GM19463 (cell line): ENCODE results near the gene SHQ1.

Experiments
- ATAC-seq: cut with Tn5 transposase; IDR thresholded peaks from one replicate; pipeline ENCODE4 v1.9.1; 2021; ENCODE audit warnings: mild to moderate bottlenecking, moderate library complexity; ENCODE audit not compliant: unreplicated experiment

Gene SHQ1

DNA sequence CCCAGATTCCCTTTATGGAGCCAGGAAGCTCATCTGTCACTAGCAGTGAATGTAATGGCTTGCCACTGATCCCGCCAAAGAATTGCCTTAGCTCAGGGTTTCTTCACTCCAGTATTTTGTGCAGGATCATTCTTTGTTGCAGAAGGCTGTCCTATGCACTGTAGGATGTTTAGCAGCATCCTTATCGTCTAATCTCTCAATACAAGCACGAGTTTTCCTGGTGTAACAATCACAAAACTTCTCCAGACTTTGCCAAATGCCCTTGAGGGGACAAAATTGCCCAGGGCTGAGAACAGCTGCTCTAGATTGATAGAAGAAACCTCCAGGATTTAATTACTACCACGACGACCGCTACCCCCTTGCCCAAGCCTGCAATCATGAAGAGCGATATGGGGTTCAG, 6.8 kb upstream of the SHQ1 start:
- ATAC-seq = no peak

DNA sequence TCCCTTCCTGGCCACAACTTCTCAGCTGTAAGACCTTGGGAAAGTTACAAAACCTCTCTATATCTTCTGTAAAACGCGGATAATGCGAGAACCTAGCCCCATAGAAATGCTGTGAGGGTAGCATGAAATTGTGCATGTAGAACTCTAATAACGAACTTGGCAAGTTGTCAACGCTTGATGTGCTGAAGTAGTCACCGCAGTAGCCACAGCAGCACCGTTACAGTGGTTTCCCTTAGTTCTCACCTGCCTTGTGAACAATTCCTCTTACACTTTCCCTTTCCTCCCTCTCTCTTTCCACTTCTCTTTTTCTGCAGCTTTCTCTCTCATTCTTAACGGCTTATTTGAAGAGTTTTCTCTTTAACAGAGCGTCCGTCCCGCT, 447 bp upstream of the SHQ1 start:
- ATAC-seq = peak; percentile 41

DNA sequence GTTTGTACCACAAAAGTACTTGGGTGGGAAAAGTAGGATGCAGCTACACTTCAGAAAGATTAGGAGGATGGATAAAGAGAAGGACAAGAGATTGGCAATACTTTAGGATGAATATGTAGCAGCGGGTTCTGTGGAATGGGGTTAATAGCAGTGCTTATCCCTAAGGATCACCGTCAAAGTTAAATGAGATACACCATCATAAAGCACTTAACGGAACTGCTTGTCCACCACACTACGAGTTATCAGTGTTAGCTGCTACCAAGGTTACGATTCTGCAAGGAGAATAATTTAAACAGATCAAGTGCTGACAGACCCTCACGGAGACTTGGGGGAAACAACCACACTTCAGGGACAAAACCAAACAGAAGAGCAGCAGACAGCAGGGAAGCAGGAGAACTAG, 963 bp downstream of the SHQ1 start:
- ATAC-seq = no peak

DNA sequence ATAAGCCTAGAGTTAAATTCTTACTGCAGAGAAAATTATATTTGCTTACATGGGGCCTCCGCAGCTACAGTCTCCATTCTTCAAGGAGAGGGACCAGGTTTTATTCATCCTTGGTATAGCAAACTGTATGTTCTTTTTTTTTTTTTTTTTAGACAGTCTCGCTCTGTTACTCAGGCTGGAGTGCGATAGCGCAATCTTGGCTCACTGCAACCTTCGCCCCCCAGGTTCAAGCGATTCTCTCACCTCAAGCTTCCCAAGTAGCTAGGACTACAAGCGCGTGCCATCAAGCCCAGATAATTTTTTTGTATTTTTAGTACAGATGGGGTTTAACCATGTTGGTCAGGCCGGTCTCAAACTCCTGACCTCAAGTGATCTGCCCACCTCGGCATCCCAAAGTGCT, 2.1 kb downstream of the SHQ1 start:
- ATAC-seq = no peak

DNA sequence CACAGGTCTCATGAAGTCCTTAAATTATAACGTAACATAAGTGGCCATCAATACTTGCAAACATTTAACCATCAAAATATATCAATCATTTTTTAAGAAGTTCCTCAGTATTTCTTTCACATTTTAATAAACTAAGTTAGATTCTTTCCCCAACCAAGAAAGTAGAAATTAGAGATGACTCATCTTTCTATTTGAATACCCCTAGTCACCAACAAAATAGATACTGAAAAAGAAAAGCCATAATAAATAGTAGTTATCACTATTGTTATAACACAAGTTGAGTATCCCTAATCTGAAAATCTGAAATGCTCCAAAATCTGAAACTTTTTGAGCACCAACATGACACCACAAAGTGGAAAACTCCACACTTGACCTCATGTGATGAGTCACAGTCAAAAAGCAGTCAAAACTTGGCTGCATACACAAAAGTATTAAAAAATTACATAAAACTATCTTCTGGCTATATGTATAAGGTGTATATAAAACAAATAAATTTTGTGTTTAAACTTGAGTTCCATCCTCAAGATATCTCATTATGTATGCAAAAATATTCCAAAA, 3.7 kb downstream of the SHQ1 start:
- no peak for ATAC-seq

DNA sequence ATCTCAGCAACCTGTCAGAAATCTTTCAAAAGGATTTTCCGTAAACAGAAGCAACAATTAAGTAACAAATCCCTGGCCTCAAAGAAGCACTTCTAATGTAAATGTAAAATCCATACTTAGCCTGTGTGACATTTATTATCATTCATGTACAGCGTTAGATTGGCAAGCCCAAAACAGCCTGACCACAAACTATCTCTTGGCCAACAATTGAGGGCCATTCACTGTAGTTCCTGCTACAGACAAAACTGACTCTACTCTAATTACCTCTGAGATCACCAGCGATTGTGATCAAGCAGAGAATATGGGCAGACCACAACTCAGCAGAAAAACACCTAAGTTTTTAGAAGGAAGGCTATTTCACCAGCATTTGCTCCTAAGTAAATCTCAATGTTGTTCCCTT, 9.2 kb downstream of the SHQ1 start:
- no peak for ATAC-seq

DNA sequence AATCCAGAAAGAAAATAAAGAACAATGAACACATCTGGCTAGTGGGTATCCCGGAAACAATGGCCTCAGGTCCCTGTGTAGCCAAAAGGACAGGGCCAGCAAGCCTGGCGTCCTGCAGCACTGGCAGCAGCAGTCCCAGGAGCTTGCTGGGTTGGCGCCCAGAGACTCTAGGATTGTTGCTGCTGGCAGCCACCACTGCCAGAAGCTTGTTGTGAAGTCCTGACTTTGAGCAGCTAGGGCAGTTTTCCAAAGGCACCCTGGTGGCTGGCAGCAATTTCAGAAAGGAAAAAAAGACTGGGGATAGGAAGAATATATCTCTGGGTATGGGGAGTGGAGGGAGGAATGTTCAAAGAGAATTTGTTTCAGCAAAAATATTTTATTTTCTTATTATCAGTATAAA, 11.3 kb downstream of the SHQ1 start:
- ATAC-seq = no peak

DNA sequence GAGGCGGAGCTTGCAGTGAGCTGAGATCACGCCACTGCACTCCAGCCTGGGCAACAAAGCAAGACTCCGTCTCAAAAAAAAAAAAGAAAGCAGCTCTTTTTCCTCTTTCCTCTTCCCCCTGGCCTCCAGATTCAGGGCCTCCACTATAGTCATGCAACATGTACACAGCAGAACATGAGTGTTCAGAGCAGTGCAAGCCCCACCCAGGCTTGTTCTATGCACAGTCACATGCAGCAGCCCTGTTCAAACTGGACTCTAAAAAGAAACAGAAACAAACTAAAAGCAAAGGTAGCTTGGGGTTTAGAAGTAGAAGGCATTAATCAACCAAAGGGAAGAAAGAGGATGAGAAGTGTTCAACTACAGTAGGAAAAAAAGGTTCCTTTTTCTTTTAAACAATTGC, 11.8 kb downstream of the SHQ1 start:
- ATAC-seq = no peak

DNA sequence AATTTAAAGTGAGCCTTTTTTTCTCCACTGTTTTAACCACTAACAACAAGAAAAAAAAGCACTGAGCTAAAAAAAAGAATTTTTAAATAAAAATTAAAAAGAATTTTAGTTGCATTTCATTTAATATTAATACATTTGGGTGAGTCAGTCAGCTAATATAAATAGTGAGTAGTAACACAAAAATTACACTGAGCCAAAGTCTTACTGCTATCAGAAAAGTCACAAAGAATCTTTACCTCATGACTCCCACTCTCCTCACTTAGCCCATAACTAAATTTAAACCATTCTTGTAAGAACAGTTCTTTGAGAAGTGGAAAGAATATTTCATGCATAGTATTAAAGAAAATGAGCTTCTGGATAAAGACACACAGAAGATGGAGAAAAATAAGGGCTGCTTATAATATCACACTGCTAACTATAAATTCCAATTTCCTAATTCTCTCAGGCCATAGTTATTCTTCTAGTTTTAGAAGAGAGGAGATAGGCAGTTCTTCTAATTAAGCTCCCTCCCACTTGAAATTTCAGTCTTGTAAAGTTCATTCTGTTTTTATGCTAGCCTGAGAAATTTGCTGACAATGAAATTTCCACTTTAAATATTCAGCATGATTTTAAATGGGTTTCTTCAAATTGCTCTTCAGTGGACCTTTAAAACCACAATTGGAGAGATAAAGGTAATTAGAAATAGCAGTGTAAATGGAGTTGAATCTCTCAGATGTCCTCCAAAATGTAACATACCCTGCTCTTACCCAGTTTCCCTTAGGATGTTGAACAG, 17.6 kb downstream of the SHQ1 start:
- ATAC-seq = no peak

DNA sequence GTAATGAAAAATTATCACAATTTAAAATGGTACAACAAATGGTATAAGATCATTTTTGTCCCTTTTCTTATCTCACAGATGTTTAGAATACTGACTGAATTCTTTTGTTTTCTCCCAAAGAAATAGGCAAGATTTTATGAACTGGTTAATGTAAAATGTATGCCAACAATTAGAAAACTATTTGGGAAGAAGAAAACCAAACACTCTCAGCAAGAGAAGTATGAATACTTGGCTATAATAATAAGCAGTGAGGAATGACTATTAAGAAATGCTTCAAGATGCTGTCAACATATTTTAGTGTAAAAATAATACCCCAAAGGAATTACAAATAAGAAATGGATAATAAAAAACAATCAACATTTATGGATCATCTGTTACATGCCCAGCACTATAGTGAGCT, 18.5 kb downstream of the SHQ1 start:
- ATAC-seq = no peak

DNA sequence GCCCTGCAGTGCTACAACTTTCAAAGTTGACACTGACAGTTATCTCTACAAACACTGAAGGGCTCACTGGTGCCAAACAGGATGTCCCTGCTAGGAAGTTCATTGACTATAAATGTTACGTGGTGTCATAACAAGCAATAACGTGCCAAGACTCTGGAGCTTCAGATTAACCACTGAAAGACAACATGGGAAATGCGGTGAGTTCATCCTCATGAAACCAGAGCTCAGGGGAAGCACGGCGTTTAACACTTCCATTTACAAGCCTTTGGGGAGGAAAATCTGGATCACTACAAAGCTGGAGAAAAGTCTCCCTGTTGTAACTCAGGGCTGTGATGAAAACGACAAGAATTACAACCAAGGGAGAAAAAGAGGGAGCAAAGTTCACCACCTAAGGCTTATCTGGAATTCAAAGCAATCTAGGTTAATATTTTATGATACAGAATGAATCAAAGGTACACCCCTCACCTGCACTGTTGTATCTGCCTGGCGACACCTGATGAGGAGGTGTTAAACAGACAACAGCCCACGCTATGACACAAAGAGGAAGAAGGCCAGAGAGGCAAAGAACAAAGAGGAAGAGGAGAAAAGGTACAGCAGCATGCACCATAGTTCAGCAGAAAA, 27.0 kb downstream of the SHQ1 start:
- no peak for ATAC-seq

DNA sequence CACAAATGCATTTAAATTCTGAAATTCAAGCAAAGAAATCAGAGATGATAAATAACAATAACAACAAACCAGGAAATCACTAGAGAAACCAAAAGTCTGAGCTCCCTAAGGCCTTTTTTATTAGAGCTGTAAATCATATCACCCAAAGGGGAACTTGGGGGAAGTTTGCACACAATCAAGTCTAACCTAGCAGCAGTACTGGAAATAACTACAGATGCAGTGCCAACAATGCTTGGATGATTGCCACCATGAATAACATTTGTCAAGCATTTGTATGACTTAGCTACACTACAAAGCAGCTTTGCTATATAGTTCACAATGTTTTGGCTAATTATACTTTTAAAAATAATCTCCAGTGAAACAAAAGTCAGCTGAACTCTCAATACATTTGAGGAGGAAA, 27.8 kb downstream of the SHQ1 start:
- no peak for ATAC-seq

DNA sequence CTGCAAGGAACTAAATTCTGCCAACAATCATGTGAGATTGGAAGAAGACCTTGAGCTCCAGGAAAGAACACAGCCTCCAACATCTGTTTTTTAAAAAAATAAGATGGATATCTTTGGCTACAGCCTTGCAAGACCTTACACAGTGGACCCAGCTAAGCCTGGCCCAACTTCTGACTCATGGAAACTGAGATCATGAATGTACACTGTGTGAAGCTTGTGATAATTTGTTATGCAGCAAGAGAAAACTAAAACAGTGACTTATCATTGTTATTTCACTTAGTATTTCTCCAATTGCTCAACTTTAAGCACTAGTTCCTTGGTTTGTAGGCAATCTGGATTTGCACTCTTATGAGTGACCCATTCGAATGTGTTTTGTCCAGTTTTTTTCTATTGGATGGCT, 29.3 kb downstream of the SHQ1 start:
- ATAC-seq = no peak

DNA sequence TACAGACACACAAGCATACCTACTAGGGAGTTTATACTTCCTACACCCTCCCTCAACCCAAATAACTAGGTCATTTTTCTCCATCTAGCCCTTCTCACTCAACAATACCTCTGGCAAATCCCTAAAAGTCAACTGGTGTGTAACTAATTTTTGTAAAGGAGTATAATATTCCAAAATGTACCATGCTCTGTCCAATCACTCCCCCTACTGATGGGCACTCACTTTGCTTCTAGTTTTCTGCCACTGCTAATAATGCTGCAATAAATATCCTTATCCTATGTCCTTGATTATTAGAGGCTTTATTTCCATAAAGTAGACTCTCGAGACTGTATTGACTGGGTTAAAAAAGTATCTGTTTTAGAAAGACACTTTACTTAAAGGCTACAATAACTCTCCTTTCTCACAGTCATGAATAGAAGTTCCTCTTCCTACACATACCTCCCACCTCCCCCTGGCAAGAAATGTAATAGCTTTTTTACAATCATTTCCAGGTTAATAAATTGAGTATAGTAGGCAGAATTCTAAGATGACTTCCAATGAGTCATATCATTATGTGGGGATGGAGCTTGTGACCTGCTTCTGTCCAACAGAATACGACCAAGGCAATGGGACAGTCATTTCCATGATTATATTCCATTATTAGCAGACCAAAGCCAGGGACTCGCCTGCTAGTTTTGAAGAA, 30.0 kb downstream of the SHQ1 start:
- no peak for ATAC-seq

DNA sequence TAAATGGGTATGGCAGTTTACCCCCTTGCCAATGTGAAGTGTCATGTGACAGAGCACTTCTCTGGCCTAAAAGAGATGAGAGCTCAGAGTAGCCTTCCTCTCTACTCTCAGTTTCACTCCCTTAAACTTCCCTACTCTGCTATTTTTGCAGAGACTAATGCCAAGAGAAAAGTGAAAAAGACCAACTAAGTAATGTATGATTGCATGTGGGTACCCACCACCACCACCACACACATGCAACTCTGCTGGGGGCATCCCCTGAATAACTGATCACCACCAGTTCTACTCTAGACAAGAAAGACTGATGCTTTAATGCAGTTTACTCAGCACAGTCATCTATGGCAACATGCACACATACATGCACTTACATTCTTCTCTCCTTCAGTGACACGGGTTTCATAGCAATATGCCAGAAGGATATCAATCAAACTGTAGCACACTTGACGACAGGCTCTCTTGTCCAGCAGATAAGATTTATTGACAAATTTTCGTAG, 31.3 kb downstream of the SHQ1 start:
- peak; percentile 67 for ATAC-seq

DNA sequence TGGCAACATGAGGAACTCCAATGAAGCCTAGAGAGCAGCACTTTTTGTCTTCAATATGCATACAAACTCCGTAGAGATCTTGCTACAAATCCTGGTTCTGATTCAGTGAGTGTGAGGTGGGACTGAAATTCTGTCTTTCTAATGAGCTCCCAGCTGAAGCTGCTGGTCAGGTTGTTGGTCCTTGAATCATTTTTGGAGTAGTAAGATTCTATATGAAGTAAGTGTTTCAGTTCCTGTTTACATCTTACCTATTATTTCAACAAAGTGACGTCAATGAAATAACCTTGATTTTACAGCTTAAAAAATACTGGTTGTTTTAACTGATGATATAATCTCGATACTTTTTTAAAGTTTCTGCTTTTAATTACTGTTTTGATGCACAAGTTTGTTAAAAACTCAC, 33.9 kb downstream of the SHQ1 start:
- peak; percentile 43 for ATAC-seq

DNA sequence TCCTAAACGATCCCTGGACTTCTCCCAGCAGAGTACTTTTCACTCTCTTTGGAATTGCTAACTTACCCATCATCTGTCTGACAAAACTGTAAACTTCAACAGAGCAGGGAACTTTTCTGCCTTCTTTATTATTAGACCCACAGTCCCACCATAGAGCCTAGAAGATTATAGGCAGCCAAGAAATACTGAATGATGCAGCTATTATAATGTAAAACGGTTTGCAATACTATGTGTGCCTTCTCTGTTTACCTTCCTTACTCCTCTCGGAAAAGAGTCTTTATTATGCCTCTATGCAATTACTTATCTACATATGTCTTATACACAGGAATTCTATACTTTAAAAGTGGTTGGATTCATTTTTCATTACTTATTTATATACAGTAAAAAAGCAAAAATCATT, 36.0 kb downstream of the SHQ1 start:
- ATAC-seq = no peak

DNA sequence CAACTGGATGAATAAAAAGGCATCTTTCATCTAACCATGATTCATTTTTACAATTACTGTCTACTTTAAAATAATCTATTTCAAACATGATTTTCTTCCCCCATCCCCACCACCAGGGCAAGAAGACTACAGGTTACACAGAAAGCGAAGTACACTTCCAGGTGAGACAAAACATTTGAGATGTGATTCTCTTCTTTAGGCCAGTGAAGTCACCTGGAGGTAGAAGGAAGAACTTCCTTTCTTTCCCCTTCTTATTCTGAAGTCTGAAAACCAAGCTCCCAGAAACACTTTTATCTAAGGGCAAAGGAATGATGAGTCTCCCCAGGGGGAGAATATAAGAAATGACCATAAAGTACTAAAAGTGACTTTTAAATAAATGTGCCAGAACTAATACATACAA, 36.7 kb downstream of the SHQ1 start:
- no peak for ATAC-seq

DNA sequence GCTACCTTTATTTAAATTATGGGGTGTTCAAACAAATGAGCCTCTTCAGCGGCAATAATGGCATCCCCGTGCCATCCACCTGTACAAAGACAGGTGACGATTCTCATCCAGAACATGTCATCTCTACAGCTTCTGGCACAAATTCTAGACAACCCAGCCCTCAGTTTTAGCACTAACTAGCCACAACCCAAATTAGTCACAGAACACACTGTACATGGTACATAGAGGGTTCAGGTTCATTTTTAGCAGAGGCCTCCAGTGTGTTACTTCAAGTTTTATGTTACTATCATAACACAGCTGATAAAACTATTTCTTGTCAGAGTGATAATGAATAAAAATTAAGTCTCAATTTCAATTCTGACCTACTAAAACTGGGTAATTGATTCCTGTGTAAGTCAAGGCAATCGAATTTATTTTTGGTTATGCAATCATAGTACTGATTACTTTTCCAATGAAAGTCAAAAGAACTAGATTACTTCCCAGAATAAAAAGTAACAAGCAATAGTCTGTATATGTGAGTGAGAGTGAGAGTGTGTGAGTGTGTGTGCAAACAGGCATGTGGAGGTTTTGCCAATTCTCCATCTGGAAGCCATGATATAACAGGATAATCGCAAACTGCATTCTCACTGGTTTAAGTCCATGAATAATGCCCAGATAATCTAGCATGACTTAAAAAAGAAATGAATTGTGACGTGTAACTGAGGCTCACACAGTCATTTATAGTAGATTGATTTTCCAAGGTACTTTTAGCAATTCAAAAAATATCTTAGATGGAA, 37.4 kb downstream of the SHQ1 start:
- ATAC-seq = no peak

DNA sequence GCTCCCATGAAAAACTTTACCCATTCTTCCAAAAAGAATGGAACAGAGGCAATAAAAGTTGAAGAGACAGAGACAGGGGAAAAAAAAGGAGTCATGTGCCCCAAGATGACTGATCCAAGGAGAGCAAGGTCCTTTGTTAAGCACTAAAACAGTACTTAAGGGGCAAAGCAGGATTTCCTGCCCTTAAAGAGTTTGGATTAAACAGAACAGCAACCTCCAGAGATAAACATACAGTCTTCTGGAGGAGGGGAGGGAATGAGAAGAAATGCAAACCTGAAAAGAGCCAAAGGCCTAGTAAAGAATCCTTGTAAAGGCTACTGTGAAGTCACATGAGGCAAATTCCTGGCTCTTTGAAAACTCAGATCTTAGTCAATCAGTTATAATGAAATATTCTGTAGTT, 38.2 kb downstream of the SHQ1 start:
- no peak for ATAC-seq

DNA sequence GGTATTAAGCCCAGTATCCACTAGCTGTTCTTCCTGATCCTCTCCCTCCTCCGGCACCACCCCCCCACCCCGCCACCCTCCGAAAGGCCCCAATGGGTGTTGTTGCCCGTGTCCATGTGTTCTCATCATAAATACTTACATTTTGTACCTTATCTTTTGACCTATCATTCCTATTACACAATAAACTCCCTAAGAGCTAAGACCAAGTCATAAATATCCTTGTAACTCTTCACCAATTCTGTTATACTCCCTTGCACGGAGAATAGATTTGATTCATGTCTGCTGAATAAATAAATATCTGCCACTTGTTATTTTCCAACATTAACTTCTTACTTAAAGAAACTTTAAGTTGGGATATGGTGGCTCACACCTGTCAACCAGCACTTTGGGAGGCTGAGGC, 43.9 kb downstream of the SHQ1 start:
- ATAC-seq = no peak
